Tibial nerve (tissue), 4 donors: Measurements from ENCODE around the gene OSBPL10. TPM values are rescaled to one million over a fixed set of nuclear protein-coding genes. Genes with fewer than 3 reads are reported as not detected.

Source experiments
- DNase-seq, 2 donors: peaks; one replicate each; pipeline ENCODE4 v3.0.0-alpha.2; 2019; ENCODE audit warnings: low spot score in 2 of 2
- H3K27ac ChIP-seq, 4 donors: fragments of 200-600 bp; sonication (generic) in 3 of 4; one replicate each; pipeline ENCODE4 v1.5.1; 2017 to 2019; ENCODE audit warnings: mild to moderate bottlenecking in 1 of 4
- H3K27me3 ChIP-seq, 2 donors: fragments of 200-600 bp; sonication (generic) in 1 of 2; one replicate each; pipeline versions ENCODE4 v1.5.1 to v1.6.0; 2017 to 2019
- H3K36me3 ChIP-seq, 3 donors: fragments of 200-600 bp; sonication (generic); one replicate each; pipeline ENCODE4 v1.5.1; 2018 to 2019
- H3K4me1 ChIP-seq, 4 donors: fragments of 200-600 bp; sonication (generic) in 3 of 4; one replicate each; pipeline ENCODE4 v1.5.1; 2017 to 2019
- H3K4me3 ChIP-seq, 4 donors: fragments of 200-600 bp; sonication (generic) in 3 of 4; one replicate each; pipeline ENCODE4 v1.5.1; 2017 to 2019; ENCODE audit warnings: mild to moderate bottlenecking in 1 of 4, moderate library complexity in 1 of 4
- H3K9me3 ChIP-seq, 4 donors: fragments of 200-600 bp; sonication (generic) in 3 of 4; one replicate each; pipeline ENCODE4 v1.5.1; 2017 to 2019
- EP300 ChIP-seq, 2 donors: sonication (generic); formaldehyde crosslinking; IDR thresholded peaks; one replicate each; pipeline ENCODE4 v1.6.1; 2017; ENCODE audit warnings: antibody characterized with exemption in 2 of 2, mild to moderate bottlenecking in 1 of 2
- POLR2A ChIP-seq, 2 donors: fragments of 450-650 bp; IDR thresholded peaks; one replicate each; pipeline ENCODE4 v1.6.1; 2017; ENCODE audit warnings: antibody characterized with exemption in 2 of 2, mild to moderate bottlenecking in 2 of 2, moderate library complexity in 2 of 2
- whole genome bisulfite sequencing, 2 donors: methylation state at CpG; one replicate each; pipeline ENCODE4 v1.1.5; 2018; 5-methylcytosine and 5-hydroxymethylcytosine counted together
- total RNA-seq, 4 donors: library from RNA; depleted of rRNA; stranded (reverse); fragments of >200 nt; gene quantifications; one replicate each; pipeline ENCODE4 v1.1.0, GENCODE V29; 2016
- TF ChIP-seq, protein P1 (sequence below), 5 experiments: fragments of 200-600 bp in 3 of 5; fragments of 450-650 bp in 2 of 5; sonication (generic) in 3 of 5; IDR thresholded peaks; one replicate each; pipeline ENCODE4 v1.5.1; 2016 to 2019; ENCODE audit warnings: antibody characterized with exemption in 5 of 5, mild to moderate bottlenecking in 3 of 5, moderate library complexity in 2 of 5

OSBPL10 gene
- total RNA-seq, 4 donors from 2014 or later, result 45.0 to 79.2 (median 60.4) TPM

DNA sequence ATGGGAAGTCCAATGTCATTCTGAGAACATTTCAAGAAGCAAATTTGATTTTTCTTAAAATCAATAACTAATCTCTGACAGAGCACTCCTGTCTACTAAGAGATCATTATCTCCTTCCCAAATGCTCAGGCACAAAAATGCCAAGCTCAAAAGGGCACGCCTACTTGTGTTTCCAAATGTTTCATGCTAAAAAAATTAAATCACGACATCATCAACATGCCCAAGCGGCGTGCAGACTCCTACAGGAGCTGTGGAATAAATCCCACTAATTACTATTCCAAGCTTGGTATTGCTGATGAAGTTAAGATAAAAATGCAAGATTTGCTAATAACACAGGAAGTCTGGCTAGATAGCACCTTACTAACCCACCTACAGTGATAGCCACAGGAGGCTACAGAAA is 140.8 kb downstream of the OSBPL10 start:
- Histone ChIP-seq H3K9me3 (no peaks in the 10 kb centered on the region), H3K27ac (no peak overlapping the region), H3K4me1 (no peaks in the 10 kb centered on the region), H3K36me3 (no peaks in the 10 kb centered on the region), H3K4me3 (no peak overlapping the region), H3K27me3 (no peaks in the 10 kb centered on the region)
- TF ChIP-seq EP300 (IDR thresholded peaks at IDR 0.05), result no peak
- TF ChIP-seq POLR2A (IDR thresholded peaks at IDR 0.05), result no peak
- TF ChIP-seq, protein P1, sequence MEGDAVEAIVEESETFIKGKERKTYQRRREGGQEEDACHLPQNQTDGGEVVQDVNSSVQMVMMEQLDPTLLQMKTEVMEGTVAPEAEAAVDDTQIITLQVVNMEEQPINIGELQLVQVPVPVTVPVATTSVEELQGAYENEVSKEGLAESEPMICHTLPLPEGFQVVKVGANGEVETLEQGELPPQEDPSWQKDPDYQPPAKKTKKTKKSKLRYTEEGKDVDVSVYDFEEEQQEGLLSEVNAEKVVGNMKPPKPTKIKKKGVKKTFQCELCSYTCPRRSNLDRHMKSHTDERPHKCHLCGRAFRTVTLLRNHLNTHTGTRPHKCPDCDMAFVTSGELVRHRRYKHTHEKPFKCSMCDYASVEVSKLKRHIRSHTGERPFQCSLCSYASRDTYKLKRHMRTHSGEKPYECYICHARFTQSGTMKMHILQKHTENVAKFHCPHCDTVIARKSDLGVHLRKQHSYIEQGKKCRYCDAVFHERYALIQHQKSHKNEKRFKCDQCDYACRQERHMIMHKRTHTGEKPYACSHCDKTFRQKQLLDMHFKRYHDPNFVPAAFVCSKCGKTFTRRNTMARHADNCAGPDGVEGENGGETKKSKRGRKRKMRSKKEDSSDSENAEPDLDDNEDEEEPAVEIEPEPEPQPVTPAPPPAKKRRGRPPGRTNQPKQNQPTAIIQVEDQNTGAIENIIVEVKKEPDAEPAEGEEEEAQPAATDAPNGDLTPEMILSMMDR (IDR thresholded peaks at IDR 0.05), result no peak
- DNase-seq, result no peak
- WGBS, 2 donors, result 73 to 81% methylated on average over 4 of the region's 4 CpGs

DNA sequence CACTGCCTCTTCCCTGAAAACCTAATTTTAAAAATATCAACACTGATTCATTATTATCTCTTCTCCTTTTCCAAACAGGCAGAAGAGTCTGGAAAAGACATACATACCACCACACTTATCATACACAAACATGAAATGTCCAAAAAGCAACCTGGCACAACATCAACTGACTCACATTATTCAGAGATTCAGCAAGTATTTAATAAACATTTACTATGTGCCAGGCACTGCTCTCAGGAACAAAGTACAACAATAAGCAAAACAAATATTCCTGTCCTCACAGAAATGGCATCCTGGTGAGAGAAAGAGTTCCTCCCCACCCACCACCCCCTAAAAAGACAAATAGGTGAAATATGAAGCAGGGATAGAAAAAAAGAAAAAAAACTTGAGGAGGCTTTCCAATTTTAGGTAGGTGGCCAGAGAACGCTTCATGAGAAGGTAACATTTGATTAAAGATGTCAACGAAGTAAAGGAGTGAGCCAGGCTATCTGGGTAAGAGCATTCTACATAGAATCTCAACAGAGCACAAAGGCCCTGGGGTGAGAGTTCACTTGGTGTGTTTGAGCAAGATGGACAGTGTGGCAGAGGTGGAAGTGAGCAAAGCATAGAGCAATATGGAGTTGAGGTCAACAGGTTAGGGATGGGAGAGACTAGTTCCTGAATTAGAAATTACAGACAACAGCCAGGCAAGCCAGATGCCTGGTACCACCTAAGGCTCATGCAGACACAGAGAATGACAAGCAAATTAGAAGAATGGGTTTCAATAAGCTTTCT is 141.7 kb downstream of the OSBPL10 start:
- no peak for DNase-seq
- Histone ChIP-seq H3K36me3 (no peaks in the 10 kb centered on the region), H3K27ac (no peak overlapping the region), H3K27me3 (no peaks in the 10 kb centered on the region), H3K4me3 (no peak overlapping the region), H3K9me3 (no peaks in the 10 kb centered on the region), H3K4me1 (no peaks in the 10 kb centered on the region)
- 92 to 97% methylated on average over 2 of the region's 2 CpGs for WGBS, 2 donors
- TF ChIP-seq POLR2A (IDR thresholded peaks at IDR 0.05), result no peak
- TF ChIP-seq EP300 (IDR thresholded peaks at IDR 0.05), result no peak
- TF ChIP-seq, protein P1 (IDR thresholded peaks at IDR 0.05), result no peak

DNA sequence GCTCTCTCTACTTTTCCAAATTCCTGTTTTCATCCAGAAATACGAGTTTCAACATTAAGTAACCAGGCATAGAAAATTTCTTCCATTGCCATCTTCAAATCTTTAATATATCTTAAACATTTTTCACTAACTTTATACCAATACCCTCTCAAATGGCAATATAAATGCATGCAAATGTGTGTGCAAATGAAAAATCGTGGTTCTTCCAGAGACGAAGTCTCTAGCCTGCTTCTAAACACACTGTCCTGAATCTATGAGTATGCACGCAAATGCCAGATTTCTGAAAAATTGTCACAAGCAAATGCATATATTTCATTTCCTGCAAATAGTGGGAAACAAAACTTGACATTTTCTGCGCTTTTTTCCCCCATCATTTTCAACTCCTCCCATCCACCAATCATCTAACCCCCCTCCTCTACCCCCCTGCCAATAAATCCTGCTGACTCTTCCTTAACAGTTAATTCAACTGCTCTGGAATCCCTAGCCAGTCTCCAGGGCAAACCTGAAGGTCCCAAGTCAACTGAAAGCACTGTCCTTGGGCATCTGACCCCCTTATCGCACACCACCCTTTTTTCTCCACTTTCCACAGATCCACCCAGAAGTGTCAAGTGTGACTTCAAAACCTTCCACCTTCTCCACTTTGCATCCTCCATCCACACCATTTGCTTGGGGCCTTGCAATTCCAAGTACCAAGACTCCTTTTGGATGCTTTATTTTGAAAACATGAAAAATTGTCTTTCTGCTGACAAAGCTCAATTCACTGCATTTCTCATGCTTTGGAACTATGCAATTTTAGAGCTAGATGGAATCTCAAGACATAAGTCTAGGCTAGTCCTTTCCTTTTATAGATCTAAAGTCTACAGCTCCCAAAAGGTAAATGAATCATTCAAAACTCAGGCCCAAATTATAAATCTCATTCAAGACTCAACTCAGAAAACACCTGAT is 144.7 kb downstream of the OSBPL10 start:
- H3K4me3 ChIP-seq, result no peak overlapping the region
- no peak overlapping the region for H3K27ac ChIP-seq
- no peaks in the 10 kb centered on the region for H3K9me3 ChIP-seq
- TF ChIP-seq EP300 (IDR thresholded peaks at IDR 0.05), result no peak
- TF ChIP-seq, protein P1 (IDR thresholded peaks at IDR 0.05), result no peak
- TF ChIP-seq POLR2A (IDR thresholded peaks at IDR 0.05), result no peak
- no peaks in the 10 kb centered on the region for H3K36me3 ChIP-seq
- 78 to 82% methylated on average over 6 of the region's 6 CpGs for WGBS, 2 donors
- H3K27me3 ChIP-seq, result no peaks in the 10 kb centered on the region
- DNase-seq, result no peak
- H3K4me1 ChIP-seq, result peaks cover 0 to 5% (median 0%) of the 10 kb centered on the region in 4 donors

DNA sequence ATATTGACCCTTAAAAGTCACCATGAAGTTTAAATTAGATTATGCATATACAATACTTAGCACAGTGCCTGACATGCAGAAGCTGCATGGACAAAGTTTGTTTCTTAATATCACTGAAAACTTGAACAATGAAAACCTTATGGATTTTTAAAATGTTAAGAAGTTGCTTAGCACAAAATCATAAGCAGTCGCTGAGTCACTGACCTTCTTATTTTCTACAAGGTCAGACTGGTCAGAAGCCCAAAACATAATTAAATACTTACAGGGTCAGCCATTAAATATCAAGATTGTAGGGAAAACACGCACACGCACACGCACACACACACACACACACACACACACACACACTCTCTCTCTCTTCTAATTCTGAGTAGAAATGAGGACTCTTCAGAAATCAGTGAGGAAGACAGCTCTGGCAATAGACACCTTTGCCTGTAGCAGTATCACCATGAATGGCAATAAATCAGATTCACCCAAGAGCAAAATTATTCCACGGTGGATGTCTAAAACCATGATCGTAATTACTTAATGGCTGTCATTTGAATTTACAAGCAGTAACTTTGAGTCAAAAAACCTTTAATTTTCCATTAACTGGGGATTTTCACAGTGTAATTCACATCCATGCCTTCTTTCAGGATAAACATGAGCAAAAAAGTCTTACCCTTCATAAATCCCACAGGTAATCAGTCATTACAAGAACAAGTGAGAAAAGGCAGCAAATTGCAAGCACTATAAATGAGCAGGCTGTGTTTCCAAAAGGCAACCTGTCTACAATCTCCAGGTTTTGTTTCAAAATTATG is 147.5 kb downstream of the OSBPL10 start:
- Histone ChIP-seq H3K4me1 (peaks cover 0 to 5% (median 0%) of the 10 kb centered on the region in 4 donors), H3K36me3 (no peaks in the 10 kb centered on the region), H3K27me3 (no peaks in the 10 kb centered on the region), H3K4me3 (no peak overlapping the region), H3K27ac (no peak overlapping the region), H3K9me3 (no peaks in the 10 kb centered on the region)
- DNase-seq, result no peak
- TF ChIP-seq, protein P1 (IDR thresholded peaks at IDR 0.05), result no peak
- no peak for TF ChIP-seq POLR2A (IDR thresholded peaks at IDR 0.05)
- TF ChIP-seq EP300 (IDR thresholded peaks at IDR 0.05), result no peak
- 39 to 45% methylated on average over 6 of the region's 6 CpGs for WGBS, 2 donors
